ENCODE data around the gene ALK. TPM values are rescaled to one million over a fixed set of nuclear protein-coding genes. Genes with fewer than 3 reads are reported as not detected.
"Not testable (repeated sequence)": the region's sequence is repeated elsewhere in the genome, so short reads cannot be mapped to it uniquely, and the experiment has no call there.

Gene ALK
- total RNA-seq, 1 experiment from 2014 or later: not detected

- no peak for DNase-seq (ENCODE audit: low spot score)
Measured at GRCh38 chr2:29841386-29842004, 79.9 kb downstream of the ALK start.

- no peak for DNase-seq (ENCODE audit: low spot score)
Measured at GRCh38 chr2:29839306-29839705, 82.1 kb downstream of the ALK start.

- DNase-seq (ENCODE audit: low spot score): no peak
Measured at GRCh38 chr2:29837925-29838324, 83.5 kb downstream of the ALK start.

- no peak for DNase-seq (ENCODE audit: low spot score)
Measured at GRCh38 chr2:29834624-29835023, 86.8 kb downstream of the ALK start.

GRCh38 chr2:29834036-29834540 lies 87.3 kb downstream of the ALK start:
- no peak for DNase-seq (ENCODE audit: low spot score)

GRCh38 chr2:29831560-29831959 lies 89.8 kb downstream of the ALK start:
- no peak for DNase-seq (ENCODE audit: low spot score)

- no peak for DNase-seq (ENCODE audit: low spot score)
Measured at GRCh38 chr2:29829841-29830240, 91.5 kb downstream of the ALK start.

- not testable (repeated sequence) for DNase-seq (ENCODE audit: low spot score)
Measured at GRCh38 chr2:29824145-29824544, 97.2 kb downstream of the ALK start.

- no peak for DNase-seq (ENCODE audit: low spot score)
Measured at GRCh38 chr2:29821591-29821990, 99.8 kb downstream of the ALK start.

GRCh38 chr2:29819570-29819969 lies 101.8 kb downstream of the ALK start:
- no peak for DNase-seq (ENCODE audit: low spot score)

- no peak for DNase-seq (ENCODE audit: low spot score)
Measured at GRCh38 chr2:29817801-29818680, 103.3 kb downstream of the ALK start.

GRCh38 chr2:29817299-29817698 lies 104.1 kb downstream of the ALK start:
- DNase-seq (ENCODE audit: low spot score): no peak

GRCh38 chr2:29816651-29817050 lies 104.7 kb downstream of the ALK start:
- no peak for DNase-seq (ENCODE audit: low spot score)

- no peak for DNase-seq (ENCODE audit: low spot score)
Measured at GRCh38 chr2:29811378-29811777, 110.0 kb downstream of the ALK start.

- no peak for DNase-seq (ENCODE audit: low spot score)
Measured at GRCh38 chr2:29810956-29811355, 110.4 kb downstream of the ALK start.

- DNase-seq (ENCODE audit: low spot score): no peak
Measured at GRCh38 chr2:29808321-29808720, 113.1 kb downstream of the ALK start.

- DNase-seq (ENCODE audit: low spot score): no peak
Measured at GRCh38 chr2:29807082-29807481, 114.3 kb downstream of the ALK start.

GRCh38 chr2:29806461-29806860 lies 114.9 kb downstream of the ALK start:
- DNase-seq (ENCODE audit: low spot score): no peak

GRCh38 chr2:29804671-29805070 lies 116.7 kb downstream of the ALK start:
- DNase-seq (ENCODE audit: low spot score): no peak

- DNase-seq (ENCODE audit: low spot score): no peak
Measured at GRCh38 chr2:29803537-29803936, 117.8 kb downstream of the ALK start.

GRCh38 chr2:29802986-29803385 lies 118.4 kb downstream of the ALK start:
- DNase-seq (ENCODE audit: low spot score): no peak

GRCh38 chr2:29799628-29800027 lies 121.8 kb downstream of the ALK start:
- DNase-seq (ENCODE audit: low spot score): no peak

GRCh38 chr2:29797916-29798315 lies 123.5 kb downstream of the ALK start:
- no peak for DNase-seq (ENCODE audit: low spot score)
